NCI-H128 (cell line): ENCODE measurements around the gene CHMP6.
"Not testable (repeated sequence)": the region's sequence is repeated elsewhere in the genome, so short reads cannot be mapped to it uniquely, and the experiment has no call there.

ENCODE experiments used
- DNase-seq: peaks from one replicate; lab custom pipeline; 2025; ENCODE audit not compliant: unreplicated experiment; lab: John Stamatoyannopoulos, UW

CHMP6 gene

DNA sequence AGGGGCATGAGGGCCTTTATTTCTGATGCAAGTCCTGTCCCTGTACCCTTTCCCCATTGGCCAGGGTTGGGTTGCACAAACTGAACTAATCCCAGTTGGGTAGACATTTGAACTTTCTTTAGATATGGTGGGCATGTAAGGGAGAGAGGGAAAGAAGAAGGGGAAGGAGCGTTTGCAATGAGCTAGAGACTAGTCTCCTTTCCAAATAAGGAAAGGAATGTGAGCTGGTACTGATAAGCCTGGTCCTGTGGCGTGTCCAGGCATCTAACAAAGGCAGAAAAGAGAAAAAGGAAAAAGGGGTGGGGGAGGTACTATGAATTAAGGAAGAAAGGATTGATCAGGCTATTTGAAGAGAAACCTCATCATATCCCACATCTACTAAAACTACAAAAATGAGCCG lies 20.3 kb downstream of the CHMP6 start:
- no peak for DNase-seq

DNA sequence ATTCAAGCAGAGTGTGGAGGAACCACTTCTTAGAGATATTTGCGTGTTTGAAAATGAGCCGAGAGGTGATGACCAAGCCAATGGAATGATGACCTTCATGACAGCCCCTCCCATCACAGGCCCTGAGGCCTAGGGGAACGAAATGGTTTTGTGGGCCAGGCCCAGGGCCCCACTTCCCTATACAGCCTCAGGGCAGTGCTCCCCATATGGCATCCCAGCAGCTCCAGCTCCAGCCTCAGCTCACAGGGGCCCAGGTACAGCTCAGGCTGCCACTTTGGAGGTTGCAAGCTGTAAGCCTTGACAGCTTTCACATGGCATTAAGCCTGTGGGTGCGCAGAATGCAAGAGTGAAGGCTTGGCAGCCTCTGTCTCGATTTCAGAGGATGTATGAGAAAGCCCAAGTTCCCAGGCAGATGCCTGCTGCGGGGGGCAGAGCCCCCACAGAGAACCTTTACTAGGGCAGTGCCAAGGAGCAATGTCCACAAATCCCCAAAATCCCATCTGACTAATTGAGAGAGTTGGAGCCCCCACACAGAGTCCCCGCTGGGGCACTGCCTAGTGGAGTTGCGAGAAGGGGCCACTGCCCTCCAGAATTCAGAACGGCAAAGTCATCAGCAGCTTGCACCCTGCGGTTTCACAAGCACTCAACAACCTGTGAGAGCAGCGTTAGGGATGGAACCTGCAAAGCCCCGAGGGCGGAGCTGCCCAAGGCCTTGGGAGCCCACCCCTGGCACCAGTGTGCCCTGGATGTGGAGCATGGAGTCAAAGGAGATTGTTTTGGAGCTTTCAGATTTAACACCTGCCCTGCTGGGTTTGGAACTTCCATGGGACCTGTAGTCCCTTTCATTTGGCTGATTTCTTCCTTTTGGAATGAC lies 21.2 kb downstream of the CHMP6 start:
- no peak for DNase-seq

DNA sequence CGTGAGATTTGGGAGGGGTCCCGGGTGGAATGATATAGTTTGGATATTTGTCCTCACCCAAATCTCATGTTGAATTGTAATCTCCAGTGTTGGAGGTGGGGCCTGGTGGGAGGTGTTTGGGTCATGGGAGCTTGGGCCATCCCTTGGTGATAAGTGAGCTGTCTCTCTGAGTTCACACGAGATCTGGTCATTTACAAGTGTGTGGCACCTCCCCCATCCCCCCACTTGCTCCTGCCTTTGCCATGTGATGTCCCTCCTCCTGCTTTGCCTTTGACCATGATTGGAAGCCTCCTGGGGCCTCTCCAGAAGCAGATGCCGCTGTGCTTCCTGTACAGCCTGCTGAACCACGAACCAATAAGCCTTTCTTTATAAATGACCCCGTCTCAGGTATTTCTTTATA lies 22.0 kb downstream of the CHMP6 start:
- no peak for DNase-seq

DNA sequence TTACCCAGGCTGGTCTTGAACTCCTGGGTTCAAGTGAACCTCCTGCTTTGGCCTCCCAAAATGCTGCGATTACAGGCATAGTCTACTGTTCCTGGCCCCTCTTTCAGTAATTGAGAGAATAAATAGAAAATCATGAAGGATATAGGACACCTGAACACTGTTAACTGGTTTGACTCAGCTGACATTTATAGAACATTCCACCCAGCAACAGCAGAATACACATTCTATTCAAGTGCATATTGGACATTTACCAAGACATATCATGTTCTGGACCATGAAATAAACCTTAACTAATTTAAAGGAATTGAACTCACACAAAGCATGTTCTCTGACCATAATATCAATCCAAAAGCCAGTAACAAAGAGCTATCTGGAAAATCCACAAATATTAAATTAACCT lies 23.5 kb downstream of the CHMP6 start:
- no peak for DNase-seq

DNA sequence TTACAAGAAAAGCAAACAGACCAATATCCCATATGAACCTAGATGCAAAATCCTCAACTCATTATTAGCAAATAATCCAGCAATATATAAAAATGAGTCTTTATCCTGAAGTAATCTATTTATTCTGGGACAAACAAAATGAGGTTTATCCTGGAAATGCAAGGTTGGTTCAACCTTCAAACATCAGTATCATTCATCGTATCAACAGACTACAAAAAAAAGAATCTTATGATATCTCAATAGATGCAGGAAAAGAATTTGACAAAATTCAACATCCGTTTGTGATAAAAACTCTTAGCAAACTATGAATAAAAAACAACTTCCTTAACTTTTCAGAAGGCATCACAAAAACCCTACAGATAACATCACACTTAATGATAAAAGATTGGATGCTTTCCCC lies 24.9 kb downstream of the CHMP6 start:
- DNase-seq: no peak

DNA sequence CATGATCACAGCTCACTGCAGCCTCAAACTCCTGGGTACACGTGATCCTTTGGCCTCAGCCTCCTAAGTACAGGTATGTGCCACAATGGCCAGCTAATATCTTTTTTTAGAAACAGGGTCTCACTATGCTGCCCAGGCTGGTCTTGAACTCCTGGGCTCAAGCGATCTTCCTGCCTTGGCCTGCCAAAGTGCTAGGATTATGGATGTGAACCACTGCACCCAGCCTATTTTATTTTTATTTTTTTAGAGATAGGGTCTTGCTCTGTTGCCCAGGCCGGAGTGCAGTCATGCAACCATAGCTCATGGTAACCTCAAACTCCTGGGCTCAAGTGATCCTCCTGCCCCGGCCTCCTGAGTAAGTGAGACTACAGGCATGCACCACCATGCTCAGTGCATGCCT lies 25.7 kb downstream of the CHMP6 start:
- not testable (repeated sequence) for DNase-seq

DNA sequence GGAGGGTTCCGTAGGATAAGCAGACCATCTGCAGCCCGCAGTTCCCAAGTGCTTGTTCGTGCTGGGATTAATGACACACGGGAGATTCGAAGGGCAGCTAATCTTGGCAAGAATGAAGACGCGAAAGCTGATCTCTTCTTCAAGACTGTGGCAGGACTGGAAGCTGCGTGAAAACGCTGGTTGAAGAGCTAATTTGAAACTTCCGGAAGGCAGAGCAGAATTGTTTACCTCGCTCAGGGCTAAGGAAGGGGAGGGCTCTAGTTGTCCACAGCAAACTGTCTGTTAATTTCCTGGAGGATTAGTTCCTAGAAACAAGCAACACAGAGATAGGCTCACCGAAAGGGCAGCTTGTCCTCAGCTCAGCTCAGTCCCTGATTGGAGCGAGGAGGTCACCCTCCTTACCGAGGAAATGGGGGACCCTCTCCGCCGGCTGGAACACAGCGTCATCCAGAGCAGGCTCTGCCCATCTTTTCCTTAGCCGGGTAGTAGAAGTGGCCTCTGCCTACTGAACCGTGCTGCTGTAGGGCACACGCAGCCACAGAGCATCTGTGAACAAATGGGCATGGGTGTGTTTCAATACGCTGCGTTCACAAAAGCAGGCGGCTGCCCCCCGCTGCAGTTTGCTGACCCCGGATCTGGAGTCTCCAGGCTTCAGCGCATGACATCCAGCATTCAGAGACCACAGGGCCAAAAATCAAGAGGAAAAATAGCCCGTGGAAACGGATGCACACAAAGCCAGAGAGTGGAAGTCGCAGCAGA lies 26.6 kb downstream of the CHMP6 start:
- DNase-seq: peak; percentile 19

DNA sequence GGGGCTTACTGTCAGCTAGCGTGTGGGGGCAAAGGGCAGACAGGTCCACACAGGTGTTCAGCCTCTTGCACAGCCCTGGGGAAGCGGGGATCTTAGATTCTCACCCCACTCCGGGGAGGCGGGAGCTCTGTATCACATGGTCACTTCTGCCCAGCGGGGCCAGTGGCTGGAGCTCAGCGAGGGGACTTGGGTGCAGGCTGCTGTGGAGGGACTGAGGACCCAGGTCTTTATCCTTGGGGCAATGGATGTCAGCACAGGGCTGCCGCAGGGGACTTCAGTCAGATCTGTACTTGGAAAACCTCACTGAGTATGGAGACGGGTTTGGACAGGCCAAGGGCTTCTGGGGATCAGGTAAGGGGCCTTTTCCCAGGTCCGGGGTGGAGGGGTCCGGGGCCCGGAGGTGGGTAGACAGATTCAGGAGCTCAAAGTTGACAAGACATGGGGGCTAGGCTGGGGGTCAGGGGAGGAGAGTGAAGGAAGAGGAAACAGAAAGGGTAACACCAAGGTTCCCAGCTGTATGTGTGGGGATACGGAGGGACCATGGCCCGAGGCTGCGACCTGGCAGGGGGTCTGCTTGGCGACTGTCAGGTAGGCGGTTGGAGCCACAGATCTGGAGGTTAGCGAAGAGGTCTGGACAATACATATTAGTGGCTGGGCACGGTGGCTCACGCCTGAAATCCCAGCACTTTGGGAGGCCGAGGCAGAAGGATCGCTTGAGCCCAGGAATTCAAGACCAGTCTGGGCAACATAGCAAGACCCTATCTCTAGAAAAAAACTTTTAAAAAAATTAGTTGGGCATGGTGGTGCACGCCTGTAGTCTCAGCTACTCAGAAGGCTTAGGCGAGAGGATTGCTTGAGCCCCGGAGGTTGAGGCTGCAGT lies 28.2 kb downstream of the CHMP6 start:
- DNase-seq: no peak

DNA sequence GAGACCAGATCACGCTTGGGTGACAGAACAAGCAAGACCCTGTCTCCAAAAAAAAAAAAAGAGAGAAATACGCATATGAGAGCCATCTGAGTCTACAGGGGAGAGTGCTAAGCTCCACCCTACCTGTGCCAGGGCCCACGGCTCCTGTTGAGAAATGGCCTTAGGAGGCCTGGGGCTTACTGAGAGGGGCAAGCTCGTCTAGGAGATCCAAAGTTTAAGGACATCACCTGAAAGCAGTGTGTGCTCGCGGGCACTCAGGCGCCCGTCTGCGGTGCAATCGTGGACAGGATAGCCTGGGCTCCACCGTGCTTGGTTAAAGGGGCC lies 28.8 kb downstream of the CHMP6 start:
- DNase-seq: no peak

DNA sequence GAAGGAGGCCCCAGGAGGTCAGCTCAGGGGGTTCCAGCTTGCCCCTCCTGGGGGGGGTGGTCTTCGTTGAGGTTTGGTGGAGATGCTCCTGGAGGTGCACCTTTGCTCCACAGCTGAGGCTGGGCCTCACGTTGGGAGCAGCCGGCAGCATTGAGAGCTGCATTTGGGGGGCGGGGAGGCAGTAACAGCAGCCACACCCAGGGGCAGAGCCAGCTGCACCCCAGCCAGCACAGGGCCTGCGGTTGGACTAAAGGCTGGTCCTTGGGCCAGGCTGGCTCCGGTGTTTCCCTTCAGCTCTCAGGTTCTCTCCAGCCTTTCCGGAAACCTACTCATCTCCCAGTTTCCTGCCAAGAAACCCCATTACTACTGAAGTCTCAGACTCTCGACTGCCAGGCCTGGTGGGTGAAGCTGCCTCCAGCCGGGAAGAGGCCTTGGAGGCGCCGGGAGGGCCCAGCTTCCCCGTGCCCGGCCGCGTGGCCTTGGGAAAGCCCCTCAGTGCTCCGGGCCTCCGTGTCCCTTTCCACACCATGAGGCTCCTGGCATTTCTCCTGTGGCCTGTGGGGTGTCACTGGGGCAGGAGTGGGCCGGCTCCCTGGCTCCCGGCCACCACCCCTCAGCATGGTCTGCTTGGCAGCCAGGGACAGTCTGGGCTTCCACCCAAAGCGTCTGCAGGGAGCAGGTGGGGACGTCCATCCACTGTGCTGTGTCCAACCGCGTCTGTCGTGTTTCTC lies 29.3 kb downstream of the CHMP6 start:
- no peak for DNase-seq

DNA sequence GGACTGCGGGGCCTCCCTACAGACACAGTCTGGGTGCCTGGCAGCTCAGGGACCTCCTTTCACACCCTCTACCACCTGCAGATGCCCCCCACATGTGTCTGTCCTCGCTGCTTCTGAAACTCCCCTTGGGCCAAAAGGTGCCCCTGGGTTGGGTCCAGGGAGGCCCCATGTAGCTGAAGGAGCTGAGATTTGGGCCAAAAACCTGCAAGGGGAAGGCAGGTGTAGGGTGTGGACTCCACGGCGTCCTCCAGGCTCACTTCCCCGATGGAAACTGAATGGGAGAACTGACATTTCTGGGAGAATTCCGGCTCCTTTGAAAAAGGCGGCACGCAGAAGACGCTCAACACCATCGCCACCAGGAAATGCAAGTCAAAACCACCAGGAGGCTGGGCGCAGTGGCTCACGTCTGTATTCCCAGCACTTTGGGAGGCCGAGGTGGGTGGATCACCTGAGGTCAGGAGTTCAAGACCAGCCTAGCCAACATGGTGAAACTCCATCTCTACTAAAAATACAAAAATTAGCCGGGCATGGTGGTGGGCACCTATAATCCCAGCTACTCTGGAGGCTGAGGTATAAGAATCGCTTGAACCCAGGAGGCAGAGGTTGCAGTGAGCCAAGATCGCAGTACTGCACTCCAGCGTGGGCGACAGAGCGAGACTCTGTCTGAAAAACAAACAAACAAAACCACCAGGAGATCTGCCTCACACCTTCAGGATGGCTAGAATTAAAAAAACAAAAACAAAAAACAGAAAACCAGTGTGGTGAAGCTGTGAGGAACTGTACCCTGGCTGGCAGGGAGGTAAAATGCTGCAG lies 30.1 kb downstream of the CHMP6 start:
- no peak for DNase-seq

DNA sequence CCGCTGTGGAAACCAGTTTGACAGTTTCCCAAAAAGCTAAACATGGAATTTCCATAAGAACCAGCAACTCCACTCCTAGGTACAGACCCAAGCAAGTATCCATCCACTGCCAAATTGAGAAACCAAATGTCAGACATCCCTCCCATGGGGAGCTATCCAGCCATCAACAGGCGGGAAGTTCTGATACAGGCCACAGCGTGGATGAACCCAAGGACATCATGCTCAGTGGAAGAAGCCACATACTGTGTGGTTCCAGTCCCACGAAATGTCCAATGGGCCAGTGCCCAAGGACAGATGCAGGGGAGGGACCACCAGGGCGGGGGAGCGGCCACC lies 30.7 kb downstream of the CHMP6 start:
- DNase-seq: no peak

DNA sequence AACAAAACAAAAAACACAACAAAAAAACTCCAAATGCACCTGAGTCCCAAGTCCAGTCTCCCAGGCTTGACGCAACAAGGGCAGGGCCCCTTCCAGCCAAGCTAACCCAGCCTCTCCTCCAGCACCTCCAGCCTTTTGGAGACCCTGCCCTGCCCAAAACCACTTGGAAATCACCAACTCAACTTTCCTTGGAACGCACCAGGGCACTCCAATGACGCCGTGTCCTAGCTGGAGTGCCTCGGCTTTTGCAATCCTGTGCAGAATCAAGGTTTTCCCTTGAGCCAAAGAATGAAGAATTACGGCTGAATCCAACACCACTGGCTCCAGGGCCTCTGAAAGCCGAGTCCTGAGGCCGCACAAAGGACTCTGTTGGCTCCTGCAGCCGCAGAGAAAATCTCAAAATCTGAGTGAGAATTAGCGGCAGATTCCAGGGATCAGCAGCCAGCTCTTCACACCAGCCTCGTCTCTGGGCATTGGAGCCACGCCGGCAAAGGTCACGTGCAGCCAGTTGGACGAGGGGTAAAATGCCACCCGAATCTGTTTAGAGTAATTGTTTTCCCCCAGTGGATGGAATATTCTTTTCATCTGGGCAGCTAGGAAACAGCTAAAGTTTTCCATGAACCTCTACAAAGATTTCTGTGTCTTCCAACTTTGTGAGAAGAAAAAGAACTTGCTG lies 33.6 kb downstream of the CHMP6 start:
- no peak for DNase-seq

DNA sequence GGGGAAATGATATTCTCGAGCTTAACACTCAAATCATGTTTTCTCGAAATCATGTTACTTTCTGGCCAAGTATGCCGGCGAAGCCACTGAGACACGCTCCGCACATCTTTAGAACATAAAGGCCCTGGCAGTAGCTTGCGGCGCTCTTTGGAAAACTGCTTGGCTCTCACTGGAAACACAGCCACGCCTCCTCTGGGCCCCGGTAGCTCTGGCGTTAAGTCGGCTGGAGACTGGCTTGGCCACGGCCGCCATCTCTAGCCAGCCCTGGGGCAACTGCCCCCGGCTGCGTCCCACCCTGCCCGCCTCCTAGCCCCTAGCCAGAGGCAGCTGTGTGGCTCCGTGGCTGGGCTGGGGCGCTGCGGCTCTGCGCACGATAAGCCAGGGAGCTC lies 34.1 kb downstream of the CHMP6 start:
- no peak for DNase-seq

DNA sequence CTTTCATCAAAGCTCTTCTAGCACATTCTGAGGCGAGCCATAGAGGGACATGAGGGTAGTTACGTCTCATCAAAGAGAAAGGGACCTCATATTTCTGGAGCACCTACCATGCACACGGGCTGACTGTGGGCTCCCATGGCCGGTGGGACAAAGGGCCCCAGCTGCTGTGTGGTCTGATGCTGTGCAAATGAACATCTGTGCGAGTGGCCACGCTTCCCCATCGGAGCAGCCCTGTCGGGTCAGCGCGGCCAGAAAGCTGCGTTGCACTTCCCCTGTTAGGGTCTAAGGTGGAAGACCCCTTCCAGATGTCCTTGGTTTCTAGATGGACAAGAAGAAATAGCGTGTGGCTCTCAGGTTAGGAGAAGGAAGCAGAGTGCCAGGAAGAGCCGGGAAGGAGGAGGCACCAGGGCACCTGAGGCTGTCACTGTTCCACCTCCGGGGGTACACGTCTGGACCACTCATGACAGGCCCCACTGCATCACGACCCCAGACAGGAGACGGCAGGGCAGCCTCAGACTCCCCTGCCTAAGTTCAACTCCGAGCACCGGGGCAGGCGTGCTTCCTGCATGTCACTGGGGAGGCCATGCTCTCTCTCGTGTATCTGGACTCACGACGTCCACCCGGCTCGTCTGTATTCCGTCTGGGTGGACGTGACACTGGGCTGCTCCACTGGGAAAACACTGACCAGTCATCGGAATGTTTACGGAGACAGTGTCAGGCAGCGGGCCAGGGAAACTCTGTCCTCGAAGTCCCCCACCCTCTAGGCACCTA lies 34.8 kb downstream of the CHMP6 start:
- no peak for DNase-seq

DNA sequence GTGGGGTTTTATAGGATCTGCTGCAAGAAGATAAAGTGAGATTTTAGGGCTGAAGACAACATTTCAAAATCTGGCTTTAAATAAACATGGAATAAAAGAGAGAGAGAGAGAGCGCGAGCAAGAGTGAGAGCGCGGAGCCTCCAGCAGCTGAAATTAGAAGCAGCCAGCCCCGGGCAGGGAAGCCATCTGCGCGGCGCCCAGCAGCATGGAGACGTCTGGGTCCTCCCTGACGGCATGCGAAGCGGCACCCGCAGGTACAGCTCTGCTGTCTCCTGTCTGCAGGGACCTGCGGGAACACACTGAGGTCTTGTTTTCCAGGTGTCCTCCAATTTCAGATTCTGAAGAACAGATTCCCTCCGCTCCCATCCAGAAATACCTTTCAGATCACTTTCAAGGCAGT lies 35.4 kb downstream of the CHMP6 start:
- DNase-seq: no peak

DNA sequence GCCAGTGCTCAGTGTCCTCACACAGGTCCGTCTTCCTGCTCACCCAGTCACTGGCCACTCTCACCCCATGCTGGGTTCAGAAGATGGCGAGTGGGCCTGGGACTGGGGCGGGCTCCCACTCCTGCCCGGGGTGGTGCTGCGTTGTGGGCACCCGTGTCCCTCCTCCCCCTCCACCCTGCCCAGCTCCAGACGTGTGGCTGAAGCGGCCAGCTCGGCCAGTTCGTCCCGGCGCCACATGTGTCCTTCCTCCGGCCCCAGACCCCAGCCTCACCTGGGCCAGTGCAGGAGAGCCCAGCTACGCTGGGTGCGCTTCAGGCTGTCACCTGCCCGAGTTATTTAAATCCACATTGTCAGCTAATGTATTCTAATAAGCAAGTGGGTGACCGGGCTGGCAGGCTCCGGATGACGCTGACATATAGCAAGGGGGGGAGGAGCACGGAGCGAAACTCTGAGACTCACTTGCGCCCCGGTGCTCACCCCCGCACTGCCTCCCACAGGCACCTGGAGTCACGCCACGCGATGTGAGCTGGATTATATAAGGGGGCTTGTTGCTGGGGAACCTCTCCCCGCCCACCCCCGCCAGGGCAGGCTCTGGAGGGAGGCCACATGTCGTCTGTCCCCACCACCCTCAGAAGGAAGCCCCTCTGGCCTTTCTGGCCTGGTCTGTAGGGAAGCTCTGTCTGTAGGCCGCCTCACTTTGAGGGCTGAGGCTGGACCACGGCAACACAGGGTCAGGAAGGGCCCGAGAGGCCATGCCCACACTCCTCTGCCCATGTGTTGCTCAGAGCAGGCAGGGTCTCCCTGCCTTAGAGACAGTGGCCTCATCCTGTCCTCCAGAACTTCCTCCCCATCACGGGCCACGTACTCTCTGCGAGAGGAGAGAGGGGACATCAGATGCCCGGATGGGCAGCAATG lies 36.2 kb downstream of the CHMP6 start:
- no peak for DNase-seq

DNA sequence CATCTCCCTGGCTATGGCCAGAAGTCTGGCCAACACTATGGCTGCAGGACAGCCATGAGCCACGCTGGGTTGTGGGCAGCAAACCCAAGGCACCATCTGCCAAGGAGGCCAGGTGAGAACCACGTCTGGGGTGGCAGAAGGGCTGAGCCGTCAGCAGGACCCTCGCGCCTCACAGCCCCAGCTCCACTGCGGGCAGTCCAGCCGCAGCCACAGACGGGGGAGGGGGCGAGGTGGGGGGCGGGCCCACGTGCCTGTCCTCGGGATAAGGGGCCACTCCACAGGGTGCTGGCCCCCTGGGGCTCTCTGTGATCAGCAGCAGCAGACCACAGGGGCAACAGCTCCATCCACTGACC lies 36.8 kb downstream of the CHMP6 start:
- DNase-seq: no peak
